Measurements from ENCODE around the gene PGF. TPM values are rescaled to one million over a fixed set of nuclear protein-coding genes. Genes with fewer than 3 reads are reported as not detected.

PGF gene
- total RNA-seq, 1 experiment from 2014 or later: 9.1 TPM

DNA sequence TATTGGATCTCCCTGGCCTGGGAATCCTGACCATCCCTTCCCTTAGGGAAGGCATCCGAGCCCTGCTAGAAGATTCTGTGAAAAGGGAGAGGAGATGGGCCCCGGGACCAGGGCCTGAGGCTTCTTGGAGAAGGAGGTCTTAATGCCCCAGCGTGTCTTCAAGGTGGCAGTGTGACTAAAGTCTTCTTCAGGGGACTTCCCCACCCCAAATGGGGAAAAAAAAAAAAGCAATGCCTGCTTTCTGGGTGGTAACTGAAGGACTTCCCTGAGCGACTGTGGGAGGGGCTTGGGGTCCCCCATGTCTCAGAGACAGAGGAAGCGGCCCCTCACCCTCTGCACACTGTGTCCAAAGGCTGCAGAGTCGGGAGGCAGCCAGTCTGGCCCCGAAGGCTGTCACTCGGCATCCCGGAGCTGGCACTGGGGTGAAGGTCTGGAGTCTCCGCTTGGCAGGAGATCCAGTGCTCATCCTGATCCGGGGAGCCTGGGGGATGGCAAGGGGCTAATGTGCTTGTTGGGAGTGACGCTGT is 7.8 kb upstream of the PGF start:
- no TSS peak for BruUV-seq (replicated peaks)
- intact Hi-C loops (cut with micrococcal nuclease; ENCODE audit: unreplicated experiment): no loop called here
- no peaks in the 10 kb centered on the region for H3K36me3 Mint-ChIP-seq (ENCODE audit: insufficient read depth, unreplicated experiment)
- no peak overlapping the region for H3K4me3 ChIP-seq (ENCODE audit: low read depth, low read length)
- ChIA-PET CTCF (no interaction called here), POLR2A (interaction anchor here (0.7 kb wide), 1 partner anchor 12 kb away, joined by 5 read pairs; no protein-coding TSS in a partner anchor)
- no peaks in the 10 kb centered on the region for H3K27me3 ChIP-seq (replicated peaks; ENCODE audit: control insufficient read depth, insufficient read depth, low read length)
- H3K27ac Mint-ChIP-seq (ENCODE audit: unreplicated experiment): no peak overlapping the region
- H3K36me3 ChIP-seq (ENCODE audit: control insufficient read depth, insufficient read depth, low read length): no peaks in the 10 kb centered on the region
- H3K9me3 ChIP-seq: no peaks in the 10 kb centered on the region
- no peak overlapping the region for H3K4me3 Mint-ChIP-seq (ENCODE audit: unreplicated experiment)
- no peaks in the 10 kb centered on the region for H3K9me3 Mint-ChIP-seq (ENCODE audit: unreplicated experiment)
- H3K4me1 Mint-ChIP-seq (ENCODE audit: low read depth, unreplicated experiment): no peaks in the 10 kb centered on the region
- H3K4me1 ChIP-seq: no peaks in the 10 kb centered on the region
- no peaks in the 10 kb centered on the region for H3K27me3 Mint-ChIP-seq (ENCODE audit: insufficient read depth, unreplicated experiment)
- TF ChIP-seq, protein P1, sequence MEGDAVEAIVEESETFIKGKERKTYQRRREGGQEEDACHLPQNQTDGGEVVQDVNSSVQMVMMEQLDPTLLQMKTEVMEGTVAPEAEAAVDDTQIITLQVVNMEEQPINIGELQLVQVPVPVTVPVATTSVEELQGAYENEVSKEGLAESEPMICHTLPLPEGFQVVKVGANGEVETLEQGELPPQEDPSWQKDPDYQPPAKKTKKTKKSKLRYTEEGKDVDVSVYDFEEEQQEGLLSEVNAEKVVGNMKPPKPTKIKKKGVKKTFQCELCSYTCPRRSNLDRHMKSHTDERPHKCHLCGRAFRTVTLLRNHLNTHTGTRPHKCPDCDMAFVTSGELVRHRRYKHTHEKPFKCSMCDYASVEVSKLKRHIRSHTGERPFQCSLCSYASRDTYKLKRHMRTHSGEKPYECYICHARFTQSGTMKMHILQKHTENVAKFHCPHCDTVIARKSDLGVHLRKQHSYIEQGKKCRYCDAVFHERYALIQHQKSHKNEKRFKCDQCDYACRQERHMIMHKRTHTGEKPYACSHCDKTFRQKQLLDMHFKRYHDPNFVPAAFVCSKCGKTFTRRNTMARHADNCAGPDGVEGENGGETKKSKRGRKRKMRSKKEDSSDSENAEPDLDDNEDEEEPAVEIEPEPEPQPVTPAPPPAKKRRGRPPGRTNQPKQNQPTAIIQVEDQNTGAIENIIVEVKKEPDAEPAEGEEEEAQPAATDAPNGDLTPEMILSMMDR (IDR thresholded peaks at IDR 0.05; ENCODE audit: insufficient read depth in 1 of 2, low read depth in 1 of 2, low read length in 1 of 2, severe bottlenecking in 1 of 2, unreplicated experiment in 1 of 2): no peak
- no peak for DNase-seq

DNA sequence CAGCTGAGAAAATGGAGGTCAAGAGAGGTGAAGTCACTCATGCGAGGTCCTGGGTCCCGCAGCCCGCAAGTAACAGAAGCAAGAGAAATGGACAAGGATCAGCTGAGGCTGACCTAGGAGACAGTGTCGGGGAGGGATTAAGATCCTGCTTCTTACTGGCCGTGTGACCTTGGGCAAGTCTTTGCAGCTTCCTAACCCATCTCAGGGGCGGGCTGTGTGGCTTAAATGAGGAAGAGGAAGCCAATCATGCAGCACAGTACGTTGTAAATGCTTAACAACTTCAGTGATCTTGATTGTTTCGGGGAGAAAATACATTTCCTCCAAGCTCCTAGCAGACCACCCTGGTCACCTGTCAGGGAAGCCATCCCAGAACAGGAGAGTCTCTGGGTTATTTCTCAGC is 7.1 kb upstream of the PGF start:
- H3K27ac Mint-ChIP-seq (ENCODE audit: unreplicated experiment): no peak overlapping the region
- no peaks in the 10 kb centered on the region for H3K9me3 ChIP-seq
- no peaks in the 10 kb centered on the region for H3K9me3 Mint-ChIP-seq (ENCODE audit: unreplicated experiment)
- H3K4me1 Mint-ChIP-seq (ENCODE audit: low read depth, unreplicated experiment): no peaks in the 10 kb centered on the region
- ChIA-PET CTCF (no interaction called here), POLR2A (no interaction called here)
- no peak for DNase-seq
- TF ChIP-seq, protein P1 (IDR thresholded peaks at IDR 0.05; ENCODE audit: insufficient read depth in 1 of 2, low read depth in 1 of 2, low read length in 1 of 2, severe bottlenecking in 1 of 2, unreplicated experiment in 1 of 2): no peak
- BruUV-seq (replicated peaks): no TSS peak
- no peaks in the 10 kb centered on the region for H3K27me3 Mint-ChIP-seq (ENCODE audit: insufficient read depth, unreplicated experiment)
- no peaks in the 10 kb centered on the region for H3K36me3 Mint-ChIP-seq (ENCODE audit: insufficient read depth, unreplicated experiment)
- H3K27me3 ChIP-seq (replicated peaks; ENCODE audit: control insufficient read depth, insufficient read depth, low read length): no peaks in the 10 kb centered on the region
- no peaks in the 10 kb centered on the region for H3K36me3 ChIP-seq (ENCODE audit: control insufficient read depth, insufficient read depth, low read length)
- no peak overlapping the region for H3K4me3 Mint-ChIP-seq (ENCODE audit: unreplicated experiment)
- intact Hi-C loops (cut with micrococcal nuclease; ENCODE audit: unreplicated experiment): no loop called here
- no peaks in the 10 kb centered on the region for H3K4me1 ChIP-seq
- H3K4me3 ChIP-seq (ENCODE audit: low read depth, low read length): no peak overlapping the region

DNA sequence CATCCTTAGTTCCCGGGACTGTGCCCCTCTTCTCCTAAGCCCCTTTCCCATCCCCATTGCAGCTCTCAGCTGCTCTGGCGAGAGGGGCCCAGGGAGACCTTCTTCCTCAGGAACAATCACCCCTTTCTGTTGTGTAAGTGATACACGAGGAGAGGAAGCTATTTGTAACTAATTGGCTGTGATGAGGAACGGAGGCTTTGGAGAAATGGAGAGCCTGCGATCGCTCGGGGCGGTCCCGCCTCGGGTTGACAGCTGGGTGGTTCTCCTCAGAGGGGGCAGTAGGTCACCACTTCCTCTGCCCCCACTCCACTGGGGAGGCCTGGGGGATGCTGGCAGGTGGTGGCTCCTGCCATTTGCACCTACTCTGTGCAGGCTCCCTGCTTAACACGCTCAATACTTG is 6.6 kb upstream of the PGF start:
- Mint-ChIP-seq H3K36me3 (ENCODE audit: insufficient read depth, unreplicated experiment) (no peaks in the 10 kb centered on the region), H3K27me3 (ENCODE audit: insufficient read depth, unreplicated experiment) (no peaks in the 10 kb centered on the region), H3K4me3 (ENCODE audit: unreplicated experiment) (no peak overlapping the region), H3K27ac (ENCODE audit: unreplicated experiment) (no peak overlapping the region), H3K9me3 (ENCODE audit: unreplicated experiment) (no peaks in the 10 kb centered on the region), H3K4me1 (ENCODE audit: low read depth, unreplicated experiment) (no peaks in the 10 kb centered on the region)
- no peaks in the 10 kb centered on the region for H3K36me3 ChIP-seq (ENCODE audit: control insufficient read depth, insufficient read depth, low read length)
- TF ChIP-seq, protein P1 (IDR thresholded peaks at IDR 0.05; ENCODE audit: insufficient read depth in 1 of 2, low read depth in 1 of 2, low read length in 1 of 2, severe bottlenecking in 1 of 2, unreplicated experiment in 1 of 2): no peak
- H3K9me3 ChIP-seq: no peaks in the 10 kb centered on the region
- ChIA-PET POLR2A (no interaction called here), CTCF (no interaction called here)
- intact Hi-C loops (cut with micrococcal nuclease; ENCODE audit: unreplicated experiment): no loop called here
- no TSS peak for BruUV-seq (replicated peaks)
- H3K27me3 ChIP-seq (replicated peaks; ENCODE audit: control insufficient read depth, insufficient read depth, low read length): no peaks in the 10 kb centered on the region
- no peak for DNase-seq
- H3K4me3 ChIP-seq (ENCODE audit: low read depth, low read length): no peak overlapping the region
- H3K4me1 ChIP-seq: no peaks in the 10 kb centered on the region
